Vein endothelial cell (primary cell): ENCODE data around the gene FER. TPM values are rescaled to one million over a fixed set of nuclear protein-coding genes. Genes with fewer than 3 reads are reported as not detected.

Source experiments
- small RNA-seq: library from RNA; depleted of rRNA; stranded (forward); fragments of <200 nt; gene quantifications from one replicate; pipeline ENCODE3, GENCODE V24; 2012
- total RNA-seq: library from RNA; depleted of rRNA; stranded (reverse); fragments of >200 nt; gene quantifications from 2 replicates; pipeline ENCODE4 v1.2.3, GENCODE V29; 2012

The FER gene
- total RNA-seq, result 20.6 and 21.8 TPM in 2 replicates

GRCh38 chr5:108747774-108748400, at the start of gene FER:
FER (plus strand) TSS chr5:108747897; CDS start chr5:108798183, 50,286 bp downstream.

Small RNAs within 50 kb of the gene (small RNA-seq; reads per million reads assigned to genes)
- gene AC109481.1, result 0.11 reads per million
- gene RF00019, result not detected
- 0.37 reads per million, percentile 18 among the genes with 10 or more reads in this experiment for gene RNU6-47P
